ENCODE data around the gene CMTM3.
"Not testable (repeated sequence)": the region's sequence is repeated elsewhere in the genome, so short reads cannot be mapped to it uniquely, and the experiment has no call there.

The CMTM3 gene

GRCh38 chr16:66604376-66605176 is at the start of gene CMTM3:
Gene CMTM3, plus strand, starts transcription at chr16:66604704. Its CDS starts 102 bp downstream, at chr16:66604806.
- DNase-seq (ENCODE audit: low spot score) = peak; percentile 57

GRCh38 chr16:66560107-66560506 is 44.4 kb upstream of the CMTM3 start:
- no peak for DNase-seq (ENCODE audit: low spot score)

GRCh38 chr16:66561381-66562080 is 43.0 kb upstream of the CMTM3 start:
- DNase-seq (ENCODE audit: low spot score) = no peak

- DNase-seq (ENCODE audit: low spot score) = no peak
These were observed 42.1 kb upstream of the CMTM3 start for GRCh38 chr16:66562409-66562808.

- no peak for DNase-seq (ENCODE audit: low spot score)
These were observed 41.5 kb upstream of the CMTM3 start for GRCh38 chr16:66562986-66563385.

- DNase-seq (ENCODE audit: low spot score) = no peak
These were observed 40.8 kb upstream of the CMTM3 start for GRCh38 chr16:66563574-66564334.

- DNase-seq (ENCODE audit: low spot score) = no peak
These were observed 38.2 kb upstream of the CMTM3 start, which contains the start of gene CMTM1 for GRCh38 chr16:66566051-66566901. Gene CMTM1, plus strand, starts transcription at chr16:66566439. Its CDS starts 75 bp downstream, at chr16:66566514.

GRCh38 chr16:66567270-66567669 is 37.2 kb upstream of the CMTM3 start:
- not testable (repeated sequence) for DNase-seq (ENCODE audit: low spot score)

- DNase-seq (ENCODE audit: low spot score) = no peak
These were observed 36.1 kb upstream of the CMTM3 start for GRCh38 chr16:66568355-66568754.

- no peak for DNase-seq (ENCODE audit: low spot score)
These were observed 35.4 kb upstream of the CMTM3 start for GRCh38 chr16:66569131-66569530.

GRCh38 chr16:66569827-66570405 is 34.6 kb upstream of the CMTM3 start:
- peak; percentile 24 for DNase-seq (ENCODE audit: low spot score)

GRCh38 chr16:66572356-66572755 is 32.1 kb upstream of the CMTM3 start:
- DNase-seq (ENCODE audit: low spot score) = no peak

GRCh38 chr16:66574081-66574480 is 30.4 kb upstream of the CMTM3 start:
- DNase-seq (ENCODE audit: low spot score) = no peak

GRCh38 chr16:66574531-66574930 is 30.0 kb upstream of the CMTM3 start:
- DNase-seq (ENCODE audit: low spot score) = no peak

- no peak for DNase-seq (ENCODE audit: low spot score)
These were observed 29.4 kb upstream of the CMTM3 start for GRCh38 chr16:66575060-66575459.

GRCh38 chr16:66576296-66576695 is 28.2 kb upstream of the CMTM3 start:
- DNase-seq (ENCODE audit: low spot score) = no peak

GRCh38 chr16:66578651-66579531 is 25.6 kb upstream of the CMTM3 start, which contains the start of gene CMTM2:
Gene CMTM2, plus strand, starts transcription at chr16:66579463. Its CDS starts 145 bp downstream, at chr16:66579608.
- no peak for DNase-seq (ENCODE audit: low spot score)

GRCh38 chr16:66580605-66581209 is 23.8 kb upstream of the CMTM3 start:
- no peak for DNase-seq (ENCODE audit: low spot score)

GRCh38 chr16:66581246-66581952 is 23.1 kb upstream of the CMTM3 start:
- no peak for DNase-seq (ENCODE audit: low spot score)

Data from RKO (cell line).